Karpas-422 (cell line): ENCODE results near the gene MOB3A. TPM values are rescaled to one million over a fixed set of nuclear protein-coding genes. Genes with fewer than 3 reads are reported as not detected.

Source experiments
- DNase-seq: peaks from one replicate; pipeline ENCODE4 v3.0.0-alpha.2; 2015
- H2AFZ ChIP-seq: fragments of 200-600 bp; sonication (generic); 2 replicates; pipeline ENCODE4 v1.6.1; 2014; ENCODE audit warnings: antibody characterized with exemption, low read length, mixed read lengths
- H3K27ac ChIP-seq: fragments of 200-600 bp; sonication (generic); 2 replicates; pipeline ENCODE4 v1.5.1; 2014; ENCODE audit warnings: mild to moderate bottlenecking, low read length, moderate library complexity
- H3K27me3 ChIP-seq: fragments of 200-600 bp; sonication (generic); 2 replicates; pipeline ENCODE4 v1.6.1; 2014; ENCODE audit warnings: low read length, mixed read lengths
- H3K36me3 ChIP-seq: fragments of 200-600 bp; sonication (generic); 2 replicates; pipeline ENCODE4 v1.6.1; 2014; ENCODE audit warnings: low read length, mixed read lengths; ENCODE audit not compliant: insufficient read depth
- H3K4me1 ChIP-seq: fragments of 200-600 bp; sonication (generic); 2 replicates; pipeline ENCODE4 v1.6.1; 2014; ENCODE audit warnings: mild to moderate bottlenecking, low read length, mixed read lengths
- H3K4me2 ChIP-seq: fragments of 200-600 bp; sonication (generic); 2 replicates; pipeline ENCODE4 v1.6.1; 2014; ENCODE audit warnings: low read length, low read depth, mild to moderate bottlenecking; ENCODE audit not compliant: poor library complexity, severe bottlenecking
- H3K4me3 ChIP-seq: fragments of 200-600 bp; sonication (generic); 2 replicates; pipeline ENCODE4 v1.5.1; 2014; ENCODE audit warnings: mild to moderate bottlenecking, antibody characterized with exemption, low read length, mixed read lengths
- H3K79me2 ChIP-seq: fragments of 200-600 bp; sonication (generic); 2 replicates; pipeline ENCODE4 v1.6.1; 2014; ENCODE audit warnings: mild to moderate bottlenecking, low read length, mixed read lengths
- H3K9ac ChIP-seq: fragments of 200-600 bp; sonication (generic); 2 replicates; pipeline ENCODE4 v1.6.0; 2014; ENCODE audit warnings: low read length
- H3K9me2 ChIP-seq: fragments of 200-600 bp; sonication (generic), shearing (Covaris generic); replicated peaks from 2 replicates; pipeline ENCODE4 v1.6.0; 2014; ENCODE audit warnings: mild to moderate bottlenecking, low read length, moderate library complexity; ENCODE audit not compliant: insufficient read depth
- H3K9me3 ChIP-seq: fragments of 300-700, 200-600 bp; sonication (generic); 2 replicates; pipeline ENCODE4 v1.6.1; 2014; ENCODE audit warnings: low read length, mixed read lengths
- H4K20me1 ChIP-seq: fragments of 200-600 bp; sonication (generic); 2 replicates; pipeline ENCODE4 v1.6.1; 2014; ENCODE audit warnings: mild to moderate bottlenecking, antibody characterized with exemption, low read length, low read depth; ENCODE audit not compliant: insufficient read depth
- total RNA-seq: library from RNA; depleted of rRNA; stranded (reverse); fragments of >200 nt; shearing (Covaris generic); gene quantifications from 2 replicates; pipeline ENCODE4 v1.2.3, GENCODE V29; 2014; ENCODE audit warnings: low replicate concordance

The MOB3A gene
- total RNA-seq, 1 experiment from 2014 or later: 153 TPM

- Histone ChIP-seq H3K4me2 (peak overlapping the region; percentile 55), H3K36me3 (peaks cover 40% of the 10 kb centered on the region), H3K9ac (peak overlapping the region; percentile 79), H3K4me3 (no peak overlapping the region), H3K27me3 (no peaks in the 10 kb centered on the region), H3K4me1 (peaks cover 63% of the 10 kb centered on the region), H3K9me2 (no peaks in the 10 kb centered on the region), H4K20me1 (peaks cover 8% of the 10 kb centered on the region; the same call in 1 of the 2 replicates), H3K9me3 (no peaks in the 10 kb centered on the region), H2AFZ (no peak overlapping the region), H3K27ac (peak overlapping the region; percentile 99), H3K79me2 (peaks cover 54% of the 10 kb centered on the region)
- DNase-seq: peak; percentile 78
Observed at GRCh38 chr19:2083174-2083854, 12.8 kb downstream of the MOB3A start.

- Histone ChIP-seq H4K20me1 (peaks cover 9% of the 10 kb centered on the region; the same call in 1 of the 2 replicates), H2AFZ (no peak overlapping the region), H3K79me2 (peaks cover 55% of the 10 kb centered on the region), H3K9ac (peak overlapping the region; percentile 79), H3K27me3 (no peaks in the 10 kb centered on the region), H3K9me3 (no peaks in the 10 kb centered on the region), H3K27ac (peak overlapping the region; percentile 99), H3K36me3 (peaks cover 50% of the 10 kb centered on the region), H3K9me2 (no peaks in the 10 kb centered on the region), H3K4me2 (no peak overlapping the region), H3K4me3 (no peak overlapping the region), H3K4me1 (peaks cover 51% of the 10 kb centered on the region)
- DNase-seq: no peak
Observed at GRCh38 chr19:2081873-2082810, 14.0 kb downstream of the MOB3A start.

- H3K27me3 ChIP-seq: no peaks in the 10 kb centered on the region
- H3K36me3 ChIP-seq: peaks cover 61% of the 10 kb centered on the region
- no peak overlapping the region for H3K4me2 ChIP-seq
- H3K9me2 ChIP-seq: no peaks in the 10 kb centered on the region
- no peak for DNase-seq
- no peak overlapping the region for H3K27ac ChIP-seq
- peaks cover 9% of the 10 kb centered on the region; the same call in 1 of the 2 replicates for H4K20me1 ChIP-seq
- no peak overlapping the region for H2AFZ ChIP-seq
- no peak overlapping the region for H3K9ac ChIP-seq
- no peak overlapping the region for H3K4me3 ChIP-seq
- peaks cover 52% of the 10 kb centered on the region for H3K79me2 ChIP-seq
- peaks cover 37% of the 10 kb centered on the region for H3K4me1 ChIP-seq
- H3K9me3 ChIP-seq: no peaks in the 10 kb centered on the region
Observed at GRCh38 chr19:2080336-2080988, 15.7 kb downstream of the MOB3A start.

- peaks cover 49% of the 10 kb centered on the region for H3K79me2 ChIP-seq
- no peak overlapping the region for H2AFZ ChIP-seq
- DNase-seq: no peak
- H3K9me2 ChIP-seq: no peaks in the 10 kb centered on the region
- peaks cover 9% of the 10 kb centered on the region; the same call in 1 of the 2 replicates for H4K20me1 ChIP-seq
- no peaks in the 10 kb centered on the region for H3K27me3 ChIP-seq
- H3K4me1 ChIP-seq: peaks cover 37% of the 10 kb centered on the region
- no peak overlapping the region for H3K27ac ChIP-seq
- H3K4me2 ChIP-seq: no peak overlapping the region
- H3K4me3 ChIP-seq: no peak overlapping the region
- no peaks in the 10 kb centered on the region for H3K9me3 ChIP-seq
- peaks cover 66% of the 10 kb centered on the region for H3K36me3 ChIP-seq
- H3K9ac ChIP-seq: no peak overlapping the region
Observed at GRCh38 chr19:2079865-2080301, 16.2 kb downstream of the MOB3A start.

- H3K4me3 ChIP-seq: no peak overlapping the region
- peaks cover 46% of the 10 kb centered on the region for H3K79me2 ChIP-seq
- H3K9me2 ChIP-seq: no peaks in the 10 kb centered on the region
- H2AFZ ChIP-seq: no peak overlapping the region
- no peak for DNase-seq
- H3K4me2 ChIP-seq: no peak overlapping the region
- H3K27ac ChIP-seq: no peak overlapping the region
- H3K4me1 ChIP-seq: peaks cover 36% of the 10 kb centered on the region
- peaks cover 9% of the 10 kb centered on the region; the same call in 1 of the 2 replicates for H4K20me1 ChIP-seq
- no peaks in the 10 kb centered on the region for H3K9me3 ChIP-seq
- peaks cover 68% of the 10 kb centered on the region for H3K36me3 ChIP-seq
- no peaks in the 10 kb centered on the region for H3K27me3 ChIP-seq
- H3K9ac ChIP-seq: no peak overlapping the region
Observed at GRCh38 chr19:2079076-2079864, 16.9 kb downstream of the MOB3A start.

GRCh38 chr19:2077833-2078619 lies 18.1 kb downstream of the MOB3A start:
- Histone ChIP-seq H2AFZ (no peak overlapping the region), H3K4me1 (peaks cover 24% of the 10 kb centered on the region), H3K36me3 (peaks cover 65% of the 10 kb centered on the region), H3K9me2 (no peaks in the 10 kb centered on the region), H3K9me3 (no peaks in the 10 kb centered on the region), H3K4me3 (no peak overlapping the region), H3K27me3 (no peaks in the 10 kb centered on the region), H3K4me2 (no peak overlapping the region), H4K20me1 (peaks cover 9% of the 10 kb centered on the region; the same call in 1 of the 2 replicates), H3K9ac (no peak overlapping the region), H3K27ac (no peak overlapping the region), H3K79me2 (peaks cover 34% of the 10 kb centered on the region)
- no peak for DNase-seq

- Histone ChIP-seq H3K4me3 (no peak overlapping the region), H3K36me3 (peaks cover 67% of the 10 kb centered on the region), H3K79me2 (peaks cover 28% of the 10 kb centered on the region), H3K27me3 (no peaks in the 10 kb centered on the region), H3K4me1 (peaks cover 18% of the 10 kb centered on the region), H4K20me1 (peaks cover 9% of the 10 kb centered on the region; the same call in 1 of the 2 replicates), H3K9me2 (no peaks in the 10 kb centered on the region), H3K4me2 (no peak overlapping the region), H3K27ac (no peak overlapping the region), H3K9ac (no peak overlapping the region), H2AFZ (no peak overlapping the region), H3K9me3 (no peaks in the 10 kb centered on the region)
- DNase-seq: no peak
Observed at GRCh38 chr19:2077398-2077797, 18.7 kb downstream of the MOB3A start.
